Right ventricle myocardium inferior (tissue), 1 donor: Measurements from ENCODE around the gene MRPS2. TPM values are rescaled to one million over a fixed set of nuclear protein-coding genes. Genes with fewer than 3 reads are reported as not detected.
"Not testable (repeated sequence)": the region's sequence is repeated elsewhere in the genome, so short reads cannot be mapped to it uniquely, and the experiment has no call there.

Experiments used
- ATAC-seq: fragments of 200-7000 bp; cut with Tn5 transposase; one replicate; pipeline ENCODE4 v1.9.1; 2020; ENCODE audit warnings: mild to moderate bottlenecking, moderate library complexity
- DNase-seq: peaks from one replicate; pipeline ENCODE4 v3.0.0; 2021; ENCODE audit errors: missing footprints
- intact Hi-C: fragments of 100-400 bp; cut with DNase I; formaldehyde crosslinking; loops from one replicate; pipeline ENCODE4 v1.11.0; 2022
- total RNA-seq: library from RNA; stranded (reverse); fragmentation: NEBNext Ultra II Directional; extraction: Animal tissue kit (Norgen Biotek cat#: 25700); gene quantifications from one replicate; pipeline ENCODE4 v1.2.1, GENCODE V29; 2021
- donor health status: DM: no; HTN: yes; CAD: no; lungs with severe emphysema.

Gene MRPS2
- total RNA-seq, 1 donor from 2014 or later, result 43.3 TPM

- ATAC-seq, result no peak
- DNase-seq, result no peak
- intact Hi-C loops, result no loop called here
These were observed 7.8 kb downstream of the MRPS2 start for GRCh38 chr9:135508211-135508820.

GRCh38 chr9:135509458-135509857 is 9.0 kb downstream of the MRPS2 start:
- no peak for ATAC-seq
- intact Hi-C loops, result no loop called here
- no peak for DNase-seq

GRCh38 chr9:135512241-135512603 is 11.7 kb downstream of the MRPS2 start:
- intact Hi-C loops, result no loop called here
- no peak for ATAC-seq
- no peak for DNase-seq

- DNase-seq (no peak), ATAC-seq (no peak)
- intact Hi-C loops, result no loop called here
These were observed 12.4 kb downstream of the MRPS2 start for GRCh38 chr9:135512904-135513303.

- ATAC-seq (no peak), DNase-seq (no peak)
- intact Hi-C loops, result no loop called here
These were observed 12.9 kb downstream of the MRPS2 start for GRCh38 chr9:135513351-135513846.

- DNase-seq, ATAC-seq, intact Hi-C loops: not testable (repeated sequence)
These were observed 13.4 kb downstream of the MRPS2 start for GRCh38 chr9:135513906-135514305.

- no peak for ATAC-seq
- intact Hi-C loops, result no loop called here
- no peak for DNase-seq
These were observed 14.0 kb downstream of the MRPS2 start for GRCh38 chr9:135514342-135515082.

GRCh38 chr9:135515083-135515951 is 14.8 kb downstream of the MRPS2 start:
- intact Hi-C loops, result no loop called here
- ATAC-seq, result no peak

GRCh38 chr9:135516132-135516860 is 15.8 kb downstream of the MRPS2 start:
- DNase-seq (no peak), ATAC-seq (no peak)
- intact Hi-C loops, result no loop called here

More at GRCh38 chr9:135515083-135515951, 14.8 kb downstream of the MRPS2 start:
- no peak for DNase-seq

GRCh38 chr9:135517407-135517822 is 16.9 kb downstream of the MRPS2 start:
- DNase-seq, result no peak
- ATAC-seq, result no peak
- intact Hi-C loops, result no loop called here

GRCh38 chr9:135519179-135519971 is 18.9 kb downstream of the MRPS2 start:
- intact Hi-C loops, result no loop called here
- no peak for DNase-seq
- ATAC-seq, result no peak

- no peak for ATAC-seq
These were observed 20.6 kb downstream of the MRPS2 start, which contains the start of gene LCN1 for GRCh38 chr9:135520916-135521607. TSS of gene LCN1 (plus strand) at chr9:135521440. CDS start at chr9:135521498, 58 bp downstream.

GRCh38 chr9:135521608-135522095 is 21.2 kb downstream of the MRPS2 start:
- ATAC-seq (no peak), DNase-seq (no peak)
- intact Hi-C loops, result no loop called here

More at GRCh38 chr9:135520916-135521607, 20.6 kb downstream of the MRPS2 start, which contains the start of gene LCN1:
- intact Hi-C loops, result no loop called here
- DNase-seq, result no peak

GRCh38 chr9:135522137-135522877 is 21.8 kb downstream of the MRPS2 start:
- ATAC-seq, result no peak
- intact Hi-C loops, result no loop called here
- DNase-seq, result no peak

GRCh38 chr9:135522931-135523330 is 22.4 kb downstream of the MRPS2 start:
- intact Hi-C loops, result no loop called here
- ATAC-seq (no peak), DNase-seq (no peak)

GRCh38 chr9:135523521-135524129 is 23.1 kb downstream of the MRPS2 start:
- no peak for DNase-seq
- no peak for ATAC-seq
- intact Hi-C loops, result no loop called here
